T-helper 1 cell treated with Interleukin-12 subunit alpha and Interleukin-12 subunit beta and Interleukin-4 antibody, amounts not matched to agents 30 ng/mL and 1 ng/mL, for 36 hours (primary cell): ENCODE data around the gene SUGP2. TPM values are rescaled to one million over a fixed set of nuclear protein-coding genes. Genes with fewer than 3 reads are reported as not detected.

Experiments
- intact Hi-C: fragments of 100-400 bp; cut with micrococcal nuclease; formaldehyde crosslinking; loops from one replicate; pipeline ENCODE4 v1.15.1; 2024
- total RNA-seq: library from RNA; stranded (reverse); gene quantifications from 2 replicates; pipeline ENCODE4 v1.2.3, GENCODE V29; 2022

Gene SUGP2
- total RNA-seq, 1 donor from 2014 or later = 117 TPM

DNA sequence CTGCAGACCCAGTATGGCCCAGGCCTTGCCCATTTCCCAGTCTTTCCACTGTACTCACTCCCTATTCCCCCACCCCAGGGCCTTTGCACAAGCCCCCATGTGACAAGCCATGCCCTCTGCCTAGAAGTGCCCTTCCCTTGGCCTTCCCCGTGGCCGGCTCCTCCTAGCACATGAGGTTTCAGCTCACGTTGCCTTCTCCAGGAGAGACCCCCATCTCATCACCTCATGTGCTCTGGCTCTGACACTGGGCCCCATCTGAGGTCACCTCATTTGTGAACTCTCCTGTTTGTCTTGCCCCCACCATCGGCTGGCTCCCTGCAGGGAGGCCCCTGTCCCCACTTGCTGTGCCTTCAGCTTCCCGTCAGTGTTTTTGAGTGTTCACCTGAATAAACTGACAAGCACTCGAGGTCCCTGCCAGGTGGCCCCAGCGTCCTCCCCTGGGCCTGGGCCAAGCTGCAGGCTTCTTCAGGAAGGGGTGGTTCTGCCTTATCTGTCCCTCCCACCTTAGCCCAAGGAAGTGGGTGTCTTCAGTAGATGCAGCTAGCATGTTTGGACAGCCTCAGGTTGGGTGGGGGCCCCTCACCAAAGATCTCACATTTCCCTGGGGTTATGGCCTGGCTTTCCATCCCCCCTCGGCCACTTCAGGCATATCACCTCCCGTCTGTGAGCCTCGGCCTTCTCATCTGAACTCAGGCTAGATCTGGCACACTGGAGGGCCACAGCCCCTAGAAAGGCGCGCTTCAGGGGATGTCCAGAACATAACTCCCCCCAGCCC is 26.7 kb upstream of the SUGP2 start:
- intact Hi-C loops = no loop called here

DNA sequence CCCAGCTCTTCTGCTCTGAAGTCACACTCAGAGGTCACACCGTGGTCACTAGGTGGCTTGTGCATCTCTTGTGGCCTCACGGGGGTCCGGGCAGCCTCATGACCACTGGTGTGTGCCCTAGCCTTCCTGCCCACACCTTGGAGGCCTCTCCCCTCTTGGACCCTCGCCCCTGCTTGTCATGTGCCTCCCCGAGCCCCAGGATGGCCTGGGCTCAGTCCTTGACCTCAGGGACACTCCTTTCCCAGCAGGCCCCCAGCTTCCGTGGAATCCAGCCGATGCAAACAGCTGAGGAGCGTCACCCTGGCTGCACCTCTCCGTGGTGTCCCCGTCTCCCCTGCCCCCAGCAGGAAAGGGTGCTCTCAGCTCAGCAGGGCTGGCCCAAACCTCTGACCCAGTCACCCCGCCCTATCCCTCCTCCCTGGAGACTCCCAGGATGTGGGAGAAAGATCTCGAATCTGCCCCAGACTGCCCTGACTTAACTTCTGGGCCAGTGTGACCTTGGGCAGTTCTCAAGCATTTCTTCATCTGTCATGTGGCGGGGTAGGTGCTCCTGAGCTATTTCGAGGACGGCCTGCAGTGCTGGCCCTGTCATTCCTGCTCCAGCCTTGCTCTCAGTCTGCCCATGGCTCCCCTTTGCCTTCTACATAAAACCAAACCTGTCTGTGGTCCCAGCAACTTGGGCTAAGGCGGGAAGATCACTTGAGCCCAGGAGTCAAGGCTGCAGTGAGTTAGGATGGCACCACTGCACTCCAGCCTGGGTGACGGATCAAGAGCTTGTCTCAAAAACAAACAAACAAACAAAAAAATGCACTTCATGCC is 25.9 kb upstream of the SUGP2 start:
- intact Hi-C loops = no loop called here

DNA sequence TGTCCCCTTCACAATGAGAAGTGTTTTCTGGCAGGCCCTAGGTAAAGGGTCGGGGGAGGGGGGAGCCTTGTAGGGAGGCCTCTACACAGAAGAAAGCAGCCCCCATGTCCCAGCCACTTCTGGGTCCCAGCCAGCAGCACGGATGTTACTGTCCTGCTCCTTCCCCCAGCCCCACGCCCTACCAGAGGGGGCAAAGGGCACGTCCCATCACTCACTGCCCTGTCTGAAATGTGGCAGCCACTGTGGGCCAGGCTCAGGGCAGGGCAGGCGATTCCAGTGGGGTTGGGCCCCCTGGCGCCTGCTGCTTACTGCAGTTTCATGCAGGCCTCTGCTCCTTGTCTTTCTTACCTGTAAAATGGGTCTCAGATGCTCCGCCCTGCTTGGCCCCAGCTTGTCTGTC is 24.4 kb upstream of the SUGP2 start:
- intact Hi-C loops = no loop called here

DNA sequence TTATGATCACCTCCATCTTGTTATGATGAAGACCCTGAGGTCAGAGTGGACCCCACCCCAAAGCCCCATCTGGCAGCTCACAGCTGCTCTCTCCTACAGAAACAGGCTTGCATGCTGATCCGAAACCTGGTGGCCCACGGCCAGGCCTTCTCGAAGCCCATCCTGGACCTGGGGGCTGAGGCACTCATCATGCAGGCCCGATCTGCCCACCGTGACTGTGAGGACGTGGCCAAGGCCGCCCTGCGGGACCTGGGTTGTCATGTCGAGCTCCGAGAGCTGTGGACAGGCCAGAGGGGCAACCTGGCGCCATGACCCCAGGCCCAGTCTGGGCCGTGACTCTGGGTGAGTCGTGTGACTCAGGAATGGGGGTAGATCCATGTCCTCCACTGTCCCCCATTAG is 24.0 kb upstream of the SUGP2 start:
- intact Hi-C loops = no loop called here

DNA sequence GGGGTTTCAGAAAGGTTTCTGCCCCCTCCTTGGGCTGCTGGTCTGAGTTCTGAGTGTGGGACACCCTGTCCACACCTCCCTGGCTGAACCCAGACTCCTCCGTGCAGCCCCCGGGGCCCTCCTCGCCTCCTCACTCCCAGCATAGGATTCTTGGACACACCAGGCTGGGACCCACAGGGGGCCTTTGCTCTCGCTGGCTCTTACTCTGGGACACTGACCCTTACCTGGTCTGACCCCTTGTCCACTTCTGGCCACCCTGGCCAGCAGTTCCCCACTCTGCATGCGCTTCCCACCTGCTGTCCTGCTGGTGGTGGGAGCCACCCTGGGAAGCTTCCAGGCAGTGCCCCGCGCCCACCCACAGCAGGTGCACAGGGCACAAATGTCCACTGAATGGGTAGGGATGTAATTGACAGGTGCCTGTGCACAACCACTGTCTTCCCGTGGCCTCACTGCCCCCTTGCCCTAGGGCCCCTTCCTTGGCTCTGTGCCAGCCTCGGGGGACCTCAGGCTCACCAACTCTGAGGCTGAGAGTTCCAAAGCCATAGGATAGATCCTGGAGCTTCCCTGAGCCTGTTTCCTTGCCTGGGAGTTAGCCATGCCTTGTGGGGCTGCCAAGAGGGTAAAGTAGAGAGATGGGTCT is 23.4 kb upstream of the SUGP2 start:
- intact Hi-C loops = no loop called here

DNA sequence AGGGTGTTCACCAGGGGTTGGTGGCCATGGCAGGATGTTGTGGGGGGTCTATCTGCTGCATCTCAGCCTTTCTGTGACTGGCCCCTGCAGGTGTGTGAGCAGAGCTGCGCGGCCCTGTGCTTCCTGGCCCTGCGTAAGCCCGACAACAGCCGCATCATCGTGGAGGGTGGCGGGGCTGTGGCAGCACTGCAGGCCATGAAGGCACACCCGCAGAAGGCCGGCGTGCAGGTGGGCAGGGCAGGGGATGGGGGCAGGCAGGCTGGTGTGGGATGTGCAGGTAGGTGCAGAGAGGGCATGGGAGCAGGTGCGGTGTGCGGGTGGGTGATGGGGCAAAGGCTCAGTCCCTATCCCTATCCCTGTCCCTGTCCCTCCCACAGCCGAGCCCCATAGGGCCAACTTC is 22.4 kb upstream of the SUGP2 start:
- intact Hi-C loops = no loop called here

DNA sequence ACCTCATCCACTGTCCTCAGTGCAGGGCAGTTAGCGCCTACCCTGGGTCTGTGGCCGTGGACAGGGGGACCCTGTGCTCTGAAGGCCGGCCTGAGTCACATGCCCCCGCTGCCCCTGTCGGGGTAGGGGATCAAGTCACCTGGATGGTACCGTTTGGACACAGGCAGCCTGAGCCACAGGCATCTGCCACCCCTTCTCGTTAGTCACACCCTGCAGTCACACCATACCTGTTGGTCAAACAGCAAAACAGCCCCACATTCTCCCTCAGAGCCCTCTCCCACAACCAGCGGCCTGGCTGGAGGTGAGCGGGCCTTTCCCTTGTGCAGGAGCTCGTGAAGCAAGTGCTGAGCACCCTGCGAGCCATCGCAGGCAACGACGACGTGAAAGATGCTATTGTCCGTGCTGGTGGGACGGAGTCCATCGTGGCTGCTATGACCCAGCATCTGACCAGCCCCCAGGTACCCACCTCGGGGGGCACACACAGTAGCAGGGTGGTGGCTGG is 21.7 kb upstream of the SUGP2 start:
- intact Hi-C loops = loop anchor here (5.0 kb wide), 1 partner anchor 62 kb away; no protein-coding TSS in a partner anchor

DNA sequence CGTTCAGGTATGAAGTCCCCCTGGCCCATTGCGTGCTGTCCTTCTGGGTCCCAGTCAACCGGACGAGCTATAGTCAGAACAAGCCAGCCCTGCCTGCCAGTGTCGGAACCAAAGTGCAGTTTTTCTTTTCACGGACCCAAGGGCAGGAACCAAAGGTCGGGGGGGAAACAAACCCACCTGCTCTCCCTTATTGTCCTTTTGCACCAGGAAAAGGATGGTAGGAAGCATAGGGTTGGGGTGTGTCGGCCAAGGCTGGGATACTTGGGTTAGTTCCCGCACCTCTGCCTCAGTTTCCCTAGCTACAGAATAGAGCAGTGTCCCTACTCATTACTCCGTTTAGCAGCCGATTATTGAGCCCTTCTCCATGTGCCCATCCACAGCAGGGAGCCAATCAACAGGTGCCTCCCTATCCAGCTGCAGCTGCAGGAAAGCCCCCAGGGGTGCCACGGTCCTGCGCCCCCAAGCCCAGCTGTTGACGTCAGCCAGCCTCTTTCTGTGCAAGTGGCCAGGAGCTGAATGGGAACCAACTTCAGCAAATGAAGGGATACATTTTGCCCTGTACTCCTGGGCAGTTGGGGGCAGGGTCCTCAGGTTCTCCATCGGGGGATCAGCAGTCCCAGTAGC is 21.1 kb upstream of the SUGP2 start:
- intact Hi-C loops = loop anchor here (5.0 kb wide), 1 partner anchor 63 kb away; no protein-coding TSS in a partner anchor

DNA sequence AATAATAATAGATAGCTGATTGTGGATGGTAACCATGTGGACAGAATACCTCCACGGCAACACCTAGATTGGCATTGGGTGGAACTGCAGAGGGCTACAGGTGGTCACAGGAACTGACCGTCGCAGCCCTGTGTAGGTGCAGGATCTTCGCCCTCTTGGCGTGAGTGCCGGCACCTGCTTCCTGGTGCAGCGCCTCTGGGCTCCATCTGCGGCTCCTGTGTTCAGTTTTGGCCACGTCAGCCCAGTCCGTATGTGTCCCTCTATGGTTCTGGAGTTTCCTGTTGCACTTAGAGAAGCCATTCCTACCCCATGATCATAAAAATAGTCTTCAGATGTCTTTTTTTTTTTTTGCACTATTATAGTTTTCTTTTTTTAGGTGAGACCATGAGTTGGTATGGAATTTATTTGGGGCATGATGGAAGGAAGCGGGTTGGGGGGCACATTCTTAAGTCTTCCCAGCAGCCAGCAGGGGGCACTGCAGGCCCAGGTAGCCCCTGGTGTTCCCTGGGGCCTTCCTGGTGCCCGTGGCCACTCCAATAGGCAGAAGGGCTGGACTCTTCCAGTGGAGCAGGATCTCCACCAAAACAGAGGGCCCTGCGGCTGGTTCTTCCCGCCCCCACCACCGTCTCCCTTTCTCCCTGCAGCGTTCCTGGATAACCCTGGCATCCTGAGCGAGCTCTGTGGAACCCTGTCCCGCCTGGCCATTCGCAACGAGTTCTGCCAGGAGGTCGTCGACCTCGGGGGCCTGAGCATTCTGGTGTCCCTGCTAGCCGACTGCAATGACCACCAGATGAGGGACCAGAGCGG is 20.4 kb upstream of the SUGP2 start:
- intact Hi-C loops = loop anchor here (1.0 to 5.0 kb wide), 2 partner anchors 64 to 86 kb away; no protein-coding TSS in a partner anchor

DNA sequence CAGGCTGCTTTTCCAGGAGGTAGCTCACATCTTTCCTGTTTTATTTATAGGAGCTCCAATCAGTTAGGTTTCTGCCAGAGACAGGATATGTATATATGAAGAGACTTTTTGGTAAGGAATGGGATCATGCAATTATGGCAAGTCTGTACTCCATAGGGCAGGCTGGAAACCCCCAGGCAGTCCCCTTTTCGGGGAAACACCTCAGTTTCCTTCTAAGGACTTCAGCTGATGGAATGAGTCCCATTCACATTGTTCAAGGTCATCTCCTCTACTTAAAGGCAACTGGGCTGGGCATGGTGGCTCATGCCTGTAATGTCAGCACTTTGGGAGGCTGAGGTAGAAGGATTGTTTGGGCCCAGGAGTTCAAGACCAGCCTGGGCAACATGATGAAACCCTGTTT is 19.6 kb upstream of the SUGP2 start:
- intact Hi-C loops = loop anchor here (1.0 to 5.0 kb wide), 2 partner anchors 64 to 86 kb away; no protein-coding TSS in a partner anchor

DNA sequence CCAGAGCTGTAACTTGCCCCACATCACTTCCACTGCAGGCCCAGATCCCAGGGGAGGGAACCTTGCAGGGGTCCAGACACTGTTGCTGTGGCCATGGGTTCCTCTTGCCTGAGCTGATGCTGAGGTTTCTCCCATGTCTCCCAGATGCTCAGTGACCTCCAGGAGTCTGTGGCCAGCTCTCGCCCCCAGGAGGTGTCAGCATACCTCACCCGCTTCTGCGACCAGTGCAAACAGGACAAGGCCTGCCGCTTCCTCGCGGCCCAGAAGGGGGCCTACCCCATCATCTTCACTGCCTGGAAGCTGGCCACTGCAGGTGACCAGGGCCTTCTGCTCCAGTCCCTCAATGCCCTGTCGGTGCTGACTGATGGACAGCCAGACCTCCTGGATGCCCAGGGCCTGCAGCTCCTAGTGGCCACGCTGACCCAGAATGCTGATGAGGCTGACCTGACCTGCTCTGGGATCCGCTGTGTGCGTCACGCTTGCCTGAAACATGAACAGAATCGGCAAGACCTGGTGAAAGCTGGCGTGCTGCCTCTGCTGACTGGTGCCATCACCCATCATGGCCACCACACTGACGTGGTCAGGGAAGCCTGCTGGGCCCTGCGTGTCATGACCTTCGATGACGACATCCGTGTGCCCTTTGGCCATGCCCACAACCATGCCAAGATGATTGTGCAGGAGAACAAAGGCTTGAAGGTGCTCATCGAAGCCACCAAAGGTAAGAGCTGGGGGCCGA is 18.3 kb upstream of the SUGP2 start:
- intact Hi-C loops = loop anchor here (5.0 kb wide), 1 partner anchor 66 kb away; no protein-coding TSS in a partner anchor

DNA sequence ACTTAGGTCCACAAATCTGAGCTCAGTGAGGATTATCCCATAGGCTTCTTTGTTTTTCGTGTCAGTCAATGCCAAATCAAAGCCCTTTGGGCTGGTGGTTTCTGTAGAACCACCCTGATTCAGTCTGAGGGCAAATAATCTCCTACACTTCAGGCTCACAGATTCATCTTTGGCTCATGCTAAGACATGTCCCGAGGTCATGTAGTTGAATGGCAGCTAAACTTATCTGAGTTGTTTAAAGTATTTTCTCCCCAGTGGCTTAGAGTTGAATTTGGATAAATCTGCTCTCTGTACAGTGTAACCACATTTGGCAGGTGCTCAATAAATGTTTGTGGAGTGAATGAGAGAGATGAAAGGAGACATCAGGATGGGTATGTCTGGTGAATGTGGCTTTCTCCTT is 17.4 kb upstream of the SUGP2 start:
- intact Hi-C loops = loop anchor here (5.0 kb wide), 1 partner anchor 67 kb away; no protein-coding TSS in a partner anchor

DNA sequence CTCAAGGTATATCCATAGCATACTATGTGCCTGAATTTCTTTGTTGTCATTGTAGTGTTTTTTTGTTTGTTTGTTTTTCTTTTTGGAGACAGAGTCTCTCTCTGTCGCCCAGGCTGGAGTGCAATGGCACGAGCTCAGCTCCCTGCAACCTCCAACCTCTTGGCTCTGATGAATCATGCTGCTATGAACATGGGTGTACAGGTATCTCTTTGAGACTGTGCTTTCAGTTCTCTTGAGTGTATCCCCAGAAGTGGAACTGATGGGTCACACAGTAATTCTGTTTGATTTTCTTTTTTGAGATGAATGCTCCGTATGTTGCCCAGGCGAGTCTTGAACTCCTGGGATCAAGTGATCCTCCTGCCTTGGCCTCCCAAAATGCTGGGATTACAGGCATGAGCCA is 16.8 kb upstream of the SUGP2 start:
- intact Hi-C loops = loop anchor here (5.0 kb wide), 1 partner anchor 67 kb away; no protein-coding TSS in a partner anchor

DNA sequence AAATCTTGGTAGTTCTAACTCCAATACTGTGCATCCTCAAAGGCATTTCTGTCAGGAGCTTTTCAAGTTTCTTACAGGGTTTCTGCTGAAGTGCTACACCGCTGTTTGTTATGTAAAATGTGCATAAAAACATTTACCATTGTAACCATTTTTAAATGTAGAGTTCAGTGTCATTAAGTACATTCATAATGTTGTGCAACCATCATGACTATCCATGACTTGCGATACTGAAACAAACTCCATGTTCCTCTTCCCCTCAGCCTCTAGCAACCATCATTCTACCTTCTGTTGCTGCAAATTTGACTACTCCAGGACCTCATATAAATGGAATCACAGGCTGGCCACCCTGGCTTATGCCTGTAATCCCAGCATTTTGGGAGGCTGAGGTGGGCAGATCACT is 16.1 kb upstream of the SUGP2 start:
- intact Hi-C loops = no loop called here

DNA sequence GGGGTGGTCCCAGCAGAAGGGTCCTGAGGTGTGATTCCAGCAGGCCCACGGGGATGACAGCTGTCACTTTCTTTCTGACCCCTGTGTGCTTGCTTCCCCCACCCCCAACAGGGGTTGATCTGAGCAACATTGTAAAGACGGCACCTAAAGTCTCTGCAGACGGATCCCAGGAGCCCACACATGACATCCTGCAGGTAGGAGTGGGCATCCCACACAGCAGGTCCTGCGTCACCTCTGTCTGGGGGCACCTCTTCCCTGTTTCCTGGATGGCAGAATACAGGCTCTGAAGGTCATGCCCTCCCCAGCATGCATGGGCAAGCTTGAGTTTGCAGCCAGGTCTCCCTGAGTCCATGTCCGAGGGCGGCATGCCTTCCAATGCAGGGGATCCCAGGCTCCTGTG is 10.6 kb upstream of the SUGP2 start:
- intact Hi-C loops = no loop called here

DNA sequence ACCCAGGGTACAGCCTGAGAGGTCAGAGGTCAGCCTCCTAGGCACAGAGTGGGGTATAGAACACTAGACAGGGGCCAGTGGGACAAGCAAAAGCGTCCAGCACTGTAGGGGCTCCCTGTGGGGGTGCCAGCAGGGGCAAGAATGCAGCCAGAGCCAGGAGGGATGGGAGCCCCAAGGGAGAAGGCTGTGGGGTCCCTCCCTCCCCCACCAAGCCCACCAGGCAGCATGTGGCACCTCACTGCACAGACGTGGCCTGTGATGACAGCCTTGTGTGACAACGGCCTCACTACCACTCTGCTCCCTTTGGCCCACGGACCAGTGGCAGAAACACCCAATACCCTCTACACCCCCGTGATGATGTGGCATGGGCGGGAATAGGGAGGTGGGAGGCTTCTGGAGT is 10.2 kb upstream of the SUGP2 start:
- intact Hi-C loops = no loop called here

DNA sequence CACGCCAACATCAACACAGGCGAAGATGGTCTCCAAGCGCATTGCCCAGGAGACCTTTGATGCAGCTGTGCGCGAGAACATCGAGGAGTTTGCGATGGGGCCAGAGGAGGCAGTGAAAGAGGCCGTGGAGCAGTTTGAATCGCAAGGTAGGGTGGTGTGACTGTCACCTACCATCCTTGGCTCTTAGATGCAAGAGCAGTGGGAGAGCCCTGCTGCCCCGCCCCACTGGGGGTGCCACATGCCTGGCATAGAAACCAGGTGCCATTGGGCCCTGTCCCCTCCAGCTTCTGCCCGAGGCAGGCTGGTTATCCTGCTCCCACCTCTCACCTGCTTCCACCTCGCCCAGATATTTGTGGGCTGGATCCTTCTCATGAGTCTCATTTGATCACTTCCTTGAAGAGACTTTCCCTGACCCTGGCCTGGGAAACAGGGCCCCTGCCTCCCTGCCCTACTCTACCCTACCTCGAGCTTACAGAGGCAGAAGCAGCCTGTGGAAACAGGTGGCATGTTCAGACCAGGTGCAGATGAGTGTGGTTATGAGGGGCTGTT is 9.5 kb upstream of the SUGP2 start:
- intact Hi-C loops = no loop called here

DNA sequence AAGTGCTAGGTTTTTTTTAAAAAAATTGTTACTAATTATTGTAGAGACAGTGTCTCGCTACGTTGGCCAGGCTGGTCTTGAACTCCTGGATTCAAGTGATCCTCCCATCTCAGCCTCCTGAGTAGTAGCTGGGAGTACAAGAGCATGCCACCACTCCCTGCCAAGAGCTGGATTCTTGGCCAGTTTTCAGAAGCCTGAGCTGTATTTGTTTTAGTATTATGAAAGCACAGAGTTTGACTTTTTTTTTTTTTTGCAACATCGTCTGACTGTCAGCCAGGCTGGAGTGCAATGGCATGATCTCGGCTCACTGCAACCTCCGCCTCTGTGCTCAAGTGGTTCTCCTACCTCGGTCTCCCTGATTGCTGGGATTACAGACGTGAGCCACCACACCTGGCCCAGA is 7.1 kb upstream of the SUGP2 start:
- intact Hi-C loops = no loop called here

DNA sequence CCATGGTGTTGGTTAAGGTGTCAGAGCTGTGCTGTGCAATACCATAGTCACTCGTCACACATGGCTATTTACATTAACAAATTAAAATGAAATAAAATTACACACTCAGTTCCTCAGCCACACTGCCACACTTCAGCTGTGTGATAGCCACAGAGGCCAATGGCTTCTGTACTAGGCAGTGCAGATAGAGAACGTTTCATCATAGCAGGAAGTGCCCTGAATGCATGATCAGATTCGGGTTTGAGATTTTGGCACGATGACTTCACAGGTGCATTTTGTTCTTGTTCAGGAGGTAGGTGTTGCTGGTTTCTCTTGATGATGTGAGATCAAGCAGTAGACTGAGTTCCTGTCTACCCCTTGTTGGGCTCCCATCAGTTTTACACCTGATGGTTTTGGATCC is 6.6 kb upstream of the SUGP2 start:
- intact Hi-C loops = loop anchor here (10.0 kb wide), 1 partner anchor 445 kb away; no protein-coding TSS in a partner anchor
